HCT116 (cell line): ENCODE measurements around the gene NNT. TPM values are rescaled to one million over a fixed set of nuclear protein-coding genes. Genes with fewer than 3 reads are reported as not detected.

Experiments
- ATAC-seq: fragments of 200-7000 bp; cut with Tn5 transposase; 2 replicates; pipeline ENCODE4 v1.9.1; 2020; ENCODE audit warnings: mild to moderate bottlenecking, moderate library complexity
- BruUV-seq: library from RNA; stranded (reverse); fragments of 400-500 nt; replicated peaks from 2 replicates; lab custom pipeline; 2021; lab: Mats Ljungman, UMichigan
- CTCF ChIA-PET: fragments of 300-600 bp; sonication (Branson Sonifier 250); formaldehyde crosslinking; loops from one replicate; lab custom pipeline; 2021; ENCODE audit warnings: antibody characterized with exemption; lab: Charles Lee
- POLR2A ChIA-PET: fragments of 300-600, 350-600 bp; sonication (Branson Sonifier 250); formaldehyde crosslinking; loops from one replicate; lab custom pipeline; 2021; ENCODE audit warnings: antibody characterized with exemption; lab: Charles Lee
- RAD21 ChIA-PET, 2 experiments: fragments of 300-600 bp; sonication (Branson Sonifier 250); formaldehyde crosslinking; loops; one replicate each; lab custom pipeline; 2023; ENCODE audit warnings: low total read pairs in 2 of 2; ENCODE audit not compliant: uncharacterized antibody in 2 of 2, unreplicated experiment in 2 of 2, low non-redundant PET in 1 of 2; lab: Charles Lee
- DNase-seq: peaks from one replicate; pipeline ENCODE4 v3.0.0-alpha.2; 2010; ENCODE audit warnings: low read depth, low spot score
- H2AFZ ChIP-seq: fragments of 200-600 bp; shearing (Covaris generic), sonication (generic); 2 replicates; pipeline ENCODE4 v1.6.1; 2017; ENCODE audit warnings: low read depth, mixed run types, mixed read lengths, antibody characterized with exemption, low read length; ENCODE audit not compliant: poor library complexity, severe bottlenecking
- H3K27ac ChIP-seq: 2 replicates; pipeline ENCODE4 v1.5.1; 2012; ENCODE audit warnings: low read depth, low read length
- H3K27me3 ChIP-seq: fragments of 200-600 bp; sonication (generic); 2 replicates; pipeline ENCODE4 v1.6.1; 2016; ENCODE audit warnings: mixed run types, low read length, mixed read lengths; ENCODE audit not compliant: insufficient read depth
- H3K36me3 ChIP-seq, 2 experiments: fragments of 200-500 bp in 1 of 2; fragments of 200-600 bp in 1 of 2; sonication (Bioruptor generic) in 1 of 2; sonication (generic) in 1 of 2; 2 replicates each; pipeline versions ENCODE4 v1.5.1 to v1.6.1; 2014 to 2016; ENCODE audit warnings: low read length in 2 of 2, inconsistent platforms in 1 of 2, mixed read lengths in 1 of 2, mixed run types in 1 of 2; ENCODE audit not compliant: insufficient read depth in 2 of 2, control insufficient read depth in 1 of 2
- H3K4me1 ChIP-seq, 2 experiments: fragments of 200-600 bp in 1 of 2; sonication (generic) in 1 of 2; 2 replicates each; pipeline versions ENCODE4 v1.5.1 to v1.6.1; 2012 to 2017; ENCODE audit warnings: low read length in 2 of 2, inconsistent platforms in 1 of 2, mild to moderate bottlenecking in 1 of 2, mixed read lengths in 1 of 2, mixed run types in 1 of 2, moderate library complexity in 1 of 2; ENCODE audit not compliant: insufficient read depth in 2 of 2, control insufficient read depth in 1 of 2
- H3K4me2 ChIP-seq: fragments of 200-600 bp; sonication (generic); 2 replicates; pipeline ENCODE4 v1.6.1; 2017; ENCODE audit warnings: mixed run types, low read length, mixed read lengths
- H3K4me3 ChIP-seq, 2 experiments: fragments of 200-600 bp in 1 of 2; sonication (generic) in 1 of 2; replicated peaks in 1 of 2; 2 replicates each; pipeline ENCODE4 v1.5.1; 2011 to 2016; ENCODE audit warnings: low read length in 2 of 2, control low read depth in 1 of 2, low read depth in 1 of 2, mild to moderate bottlenecking in 1 of 2, mixed read lengths in 1 of 2, mixed run types in 1 of 2
- H3K79me2 ChIP-seq: fragments of 200-600 bp; sonication (generic); 2 replicates; pipeline ENCODE4 v1.6.1; 2017; ENCODE audit warnings: mild to moderate bottlenecking, mixed run types, low read length, moderate library complexity, mixed read lengths; ENCODE audit not compliant: insufficient read depth
- H3K9ac ChIP-seq: fragments of 200-600 bp; sonication (generic); 2 replicates; pipeline ENCODE4 v1.6.1; 2016; ENCODE audit warnings: low read length, mixed read lengths
- H3K9me2 ChIP-seq: fragments of 200-600 bp; sonication (generic), shearing (Covaris generic); 2 replicates; pipeline ENCODE4 v1.6.1; 2017; ENCODE audit warnings: mixed run types, mild to moderate bottlenecking, moderate library complexity; ENCODE audit not compliant: insufficient read depth
- H3K9me3 ChIP-seq, 2 experiments: fragments of 200-500 bp in 1 of 2; fragments of 200-600 bp in 1 of 2; sonication (Bioruptor generic) in 1 of 2; sonication (generic) in 1 of 2; 2 replicates each; pipeline ENCODE4 v1.6.1; 2014 to 2017; ENCODE audit warnings: low read length in 2 of 2, mixed read lengths in 2 of 2, inconsistent platforms in 1 of 2, low read depth in 1 of 2, mild to moderate bottlenecking in 1 of 2, mixed run types in 1 of 2, moderate library complexity in 1 of 2; ENCODE audit not compliant: control insufficient read depth in 1 of 2, insufficient read depth in 1 of 2
- H4K20me1 ChIP-seq: fragments of 200-600 bp; sonication (generic), shearing (Covaris generic); 2 replicates; pipeline ENCODE4 v1.6.1; 2017; ENCODE audit warnings: mixed run types, mild to moderate bottlenecking, moderate library complexity; ENCODE audit not compliant: insufficient read depth
- ATF3 ChIP-seq: IDR thresholded peaks from 2 replicates; pipeline ENCODE4 v1.6.1; 2012
- CEBPB ChIP-seq: IDR thresholded peaks from 2 replicates; pipeline ENCODE4 v1.6.1; 2012; ENCODE audit warnings: low read depth
- EZH2 ChIP-seq: fragments of 200-600 bp; sonication (generic); IDR thresholded peaks from 2 replicates; pipeline ENCODE4 v1.6.1; 2017; ENCODE audit warnings: antibody characterized with exemption, mixed run types
- EZH2phosphoT487 ChIP-seq: fragments of 200-600 bp; IDR thresholded peaks from 2 replicates; pipeline ENCODE4 v1.6.1; 2018; ENCODE audit warnings: antibody characterized with exemption, borderline replicate concordance
- RAD21 ChIP-seq: IDR thresholded peaks from 2 replicates; pipeline ENCODE4 v1.6.1; 2012; ENCODE audit warnings: low read depth, mild to moderate bottlenecking
- REST ChIP-seq: IDR thresholded peaks from 2 replicates; pipeline ENCODE4 v1.6.1; 2012; ENCODE audit warnings: low read depth
- SIN3A ChIP-seq: IDR thresholded peaks from 2 replicates; pipeline ENCODE4 v1.6.1; 2012; ENCODE audit warnings: low read depth
- SP1 ChIP-seq: IDR thresholded peaks from 2 replicates; pipeline ENCODE4 v1.6.1; 2012; ENCODE audit warnings: low read depth
- TCF7L2 ChIP-seq: IDR thresholded peaks from 2 replicates; pipeline ENCODE4 v1.7.0; 2011; ENCODE audit warnings: borderline replicate concordance, inconsistent platforms; ENCODE audit not compliant: insufficient read depth, insufficient read length; ENCODE audit errors: extremely low read depth
- YY1 ChIP-seq: IDR thresholded peaks from 2 replicates; pipeline ENCODE4 v1.6.1; 2011; ENCODE audit warnings: low read length, low read depth, moderate library complexity, mild to moderate bottlenecking; ENCODE audit not compliant: insufficient replicate concordance; ENCODE audit errors: extremely low read depth
- ZNF274 ChIP-seq: fragments of 200-500 bp; sonication (Bioruptor generic); IDR thresholded peaks from 2 replicates; pipeline ENCODE4 v1.6.1; 2014; ENCODE audit warnings: mild to moderate bottlenecking, low read depth, low read length, inconsistent platforms
- intact Hi-C: fragments of 100-400 bp; cut with micrococcal nuclease; formaldehyde crosslinking; loops from 2 replicates; pipeline ENCODE4 v1.10.0; 2022
- total RNA-seq: library from RNA; stranded (reverse); gene quantifications from one replicate; pipeline ENCODE4 v1.2.1, GENCODE V29; 2021; ENCODE audit not compliant: unreplicated experiment

Gene NNT
- total RNA-seq, 1 experiment from 2014 or later, result 0.32 TPM

- H3K9me2 ChIP-seq, result no peaks in the 10 kb centered on the region
- H3K27ac ChIP-seq, result no peak overlapping the region
- H3K9me3 ChIP-seq, result no peaks in the 10 kb centered on the region
- no peak overlapping the region for H2AFZ ChIP-seq
- no peak overlapping the region for H3K9ac ChIP-seq
- no TSS peak for BruUV-seq
- POLR2A ChIA-PET, result no interaction called here
- H3K27me3 ChIP-seq, result no peaks in the 10 kb centered on the region
- no peak overlapping the region for H3K4me2 ChIP-seq
- H4K20me1 ChIP-seq, result no peaks in the 10 kb centered on the region
- DNase-seq, result no peak
- H3K4me3 ChIP-seq, result no peak overlapping the region
- intact Hi-C loops, result no loop called here
- H3K4me1 ChIP-seq, result no peaks in the 10 kb centered on the region
- no peak for ATAC-seq
- RAD21 ChIA-PET, result no interaction called here
- TF ChIP-seq ATF3, result no peak
- TF ChIP-seq RAD21, result no peak
- TF ChIP-seq TCF7L2, result no peak
- no peak for TF ChIP-seq YY1
- no peak for TF ChIP-seq SIN3A
- TF ChIP-seq CEBPB, result no peak
- no peak for TF ChIP-seq SP1
- TF ChIP-seq EZH2, result no peak
- no peak for TF ChIP-seq ZNF274
- TF ChIP-seq EZH2phosphoT487, result no peak
- no peak for TF ChIP-seq REST
- H3K36me3 ChIP-seq, result no peaks in the 10 kb centered on the region
- no peaks in the 10 kb centered on the region for H3K79me2 ChIP-seq
- CTCF ChIA-PET, result no interaction called here
These were observed 88.3 kb downstream of the NNT start for GRCh38 chr5:43691275-43691674.
